Activated CD4-positive, alpha-beta T cell treated with anti-CD3 and anti-CD28 coated beads for 1 hour (primary cell): ENCODE results near the gene THAP11.

Source experiments
- DNase-seq: peaks from one replicate; pipeline ENCODE4 v3.0.0-alpha.2; 2020

Gene THAP11

DNA sequence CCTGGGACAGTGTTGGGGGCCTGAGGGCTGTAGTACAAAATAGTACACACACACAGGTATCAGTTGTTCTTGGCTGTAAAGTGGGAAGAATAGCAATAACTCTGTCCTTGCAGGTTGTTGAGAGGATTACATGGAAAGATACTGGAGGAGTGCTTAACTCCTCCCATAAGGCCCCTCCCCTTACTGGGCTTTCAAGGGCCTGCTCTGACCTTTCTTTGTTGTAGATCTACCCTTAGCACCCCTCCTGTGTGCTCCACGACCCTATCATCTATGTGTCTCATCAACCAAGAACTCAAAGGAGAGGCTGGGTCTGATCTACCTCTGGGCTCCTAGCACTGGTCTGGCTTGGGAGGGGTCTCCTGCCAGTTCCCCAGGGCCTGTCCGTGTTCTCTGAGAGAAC is 22.5 kb downstream of the THAP11 start:
- no peak for DNase-seq

DNA sequence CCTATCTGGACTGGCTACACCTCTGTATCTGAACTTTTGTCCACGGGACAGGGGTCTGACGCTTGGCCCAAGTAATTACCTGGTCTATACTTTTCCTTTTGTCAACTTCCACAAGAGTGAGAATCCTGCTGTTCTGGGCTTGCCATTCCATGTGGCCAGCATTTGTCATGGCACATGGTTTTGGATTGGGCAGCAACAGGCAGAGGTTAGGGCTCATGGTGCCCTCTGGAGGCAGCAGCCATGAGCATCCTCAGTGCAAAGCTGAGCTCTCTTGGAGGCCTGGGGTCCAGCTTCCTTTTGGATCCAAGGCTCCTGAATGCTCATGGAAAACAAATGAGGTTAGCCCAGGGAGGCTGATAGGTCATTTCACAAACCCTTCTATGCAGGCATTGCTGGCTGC is 23.2 kb downstream of the THAP11 start:
- no peak for DNase-seq

DNA sequence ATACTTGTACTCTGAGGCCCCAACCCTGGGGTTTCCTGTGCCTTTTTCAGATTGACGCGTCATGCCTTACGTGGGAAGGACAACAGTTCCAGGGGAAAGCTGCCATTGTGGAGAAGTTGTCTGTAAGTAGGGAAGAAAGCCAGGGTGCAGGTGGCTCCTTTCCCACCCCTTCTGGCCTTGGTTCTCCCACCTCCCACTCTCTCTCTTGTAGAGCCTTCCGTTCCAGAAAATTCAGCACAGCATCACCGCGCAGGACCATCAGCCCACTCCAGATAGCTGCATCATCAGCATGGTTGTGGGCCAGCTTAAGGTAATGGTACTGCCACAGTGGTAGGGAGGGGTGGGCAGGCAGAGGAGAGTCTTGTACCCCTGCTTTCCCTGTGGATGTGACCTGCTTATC is 26.2 kb downstream of the THAP11 start:
- no peak for DNase-seq

DNA sequence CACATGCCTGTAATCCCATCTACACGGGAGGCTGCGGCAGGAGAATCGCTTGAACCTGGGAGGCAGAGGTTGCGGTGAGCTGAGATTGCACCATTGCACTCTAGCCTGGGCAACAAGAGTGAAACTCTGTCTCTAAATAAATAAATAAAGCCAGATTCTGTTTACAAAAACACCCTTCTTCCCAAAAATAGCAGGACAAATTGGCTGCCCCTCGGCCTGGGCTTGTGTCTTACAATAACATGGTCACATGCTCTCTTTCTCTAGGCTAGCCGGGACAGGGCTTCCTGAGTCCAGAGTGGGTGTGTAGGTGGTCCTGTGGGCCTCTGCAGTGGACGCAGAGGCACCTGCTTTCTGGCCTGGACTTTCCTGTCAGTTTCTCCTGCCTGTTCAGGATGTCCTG is 27.5 kb downstream of the THAP11 start:
- DNase-seq: no peak

DNA sequence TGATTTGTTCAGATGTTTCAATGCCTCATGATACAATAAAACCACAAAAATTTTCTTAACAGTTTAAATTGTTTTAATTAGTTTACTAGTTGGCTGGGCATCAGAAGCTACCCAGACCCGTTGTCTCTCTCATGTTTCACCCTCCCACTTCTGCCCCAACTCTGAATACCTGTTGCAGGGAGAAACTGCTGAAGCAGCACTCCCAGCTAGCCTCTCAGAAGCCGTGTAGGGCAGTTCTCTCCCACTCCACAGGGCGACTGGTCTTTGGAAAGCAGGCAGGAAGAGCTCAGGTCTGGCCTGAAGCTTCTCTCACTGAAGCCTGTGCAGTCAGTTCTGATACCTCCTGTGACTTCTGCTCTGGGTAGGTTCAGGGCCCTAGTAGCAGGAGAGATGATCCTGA is 29.1 kb downstream of the THAP11 start:
- no peak for DNase-seq

DNA sequence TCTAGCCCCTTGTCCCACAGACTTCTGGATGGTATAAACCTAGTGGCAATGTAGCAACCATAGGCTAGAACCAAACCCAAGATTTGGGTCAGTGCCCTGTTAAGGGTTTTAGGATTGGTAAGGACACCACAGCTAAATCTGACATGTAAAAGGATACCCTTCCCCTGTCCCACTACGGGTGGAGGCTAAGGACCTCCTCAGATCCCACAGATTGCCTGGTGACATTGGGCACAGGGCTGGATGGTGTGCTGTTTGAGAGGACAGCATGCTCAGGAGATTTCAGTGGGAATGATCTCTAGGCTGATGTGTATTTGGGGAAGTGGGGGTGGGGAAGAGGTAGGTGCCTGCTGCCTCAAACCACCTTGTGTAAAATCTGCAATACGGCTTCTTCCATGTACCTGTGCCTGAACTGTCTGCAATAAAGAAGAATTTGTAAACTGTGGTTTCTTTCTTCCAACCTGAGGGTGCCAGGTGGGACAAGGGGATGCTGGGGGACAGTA is 30.1 kb downstream of the THAP11 start:
- no peak for DNase-seq

DNA sequence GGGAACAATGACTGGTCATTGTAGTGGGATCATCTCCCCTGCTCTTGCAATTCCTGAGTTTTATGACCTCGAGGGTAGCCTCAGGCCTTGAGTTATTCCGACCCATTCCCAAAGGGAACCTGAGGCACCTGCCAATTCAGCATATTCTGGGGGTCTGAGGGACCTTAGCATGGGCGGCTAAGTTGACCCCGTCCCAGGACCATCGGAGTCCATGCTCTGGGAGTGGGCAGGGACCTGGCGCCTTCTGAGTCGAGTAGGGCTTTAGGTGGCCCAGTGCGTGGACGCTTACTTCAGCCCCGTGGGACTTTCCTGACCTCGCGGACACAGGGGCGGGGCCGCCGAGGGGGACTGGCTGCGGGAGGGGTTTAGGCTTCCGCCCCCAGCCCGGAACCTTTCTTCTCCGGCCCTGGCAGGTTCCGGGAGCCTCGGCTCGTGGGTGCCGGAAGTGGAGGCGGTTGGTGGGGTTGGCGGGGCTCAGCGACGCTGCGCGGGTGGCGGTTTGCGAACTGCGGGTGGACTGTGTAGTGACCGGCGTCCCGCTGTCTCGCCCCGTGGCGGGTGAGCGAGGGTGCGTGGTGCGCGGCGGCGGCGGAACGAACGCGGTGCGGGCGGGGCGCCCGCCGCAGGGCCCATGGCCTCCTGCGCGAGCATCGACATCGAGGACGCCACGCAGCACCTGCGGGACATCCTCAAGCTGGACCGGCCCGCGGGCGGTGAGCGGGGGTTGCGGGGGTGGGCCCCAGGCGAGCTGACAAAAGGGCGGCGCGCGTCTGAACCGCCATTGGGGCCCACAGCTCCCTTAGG is 30.7 kb downstream of the THAP11 start, which contains the start of gene EDC4:
Gene EDC4, plus strand, starts transcription at position 422 of the 804 bp plus-strand sequence. Its CDS starts 210 bp downstream, at position 632.
- DNase-seq: peak; percentile 83

DNA sequence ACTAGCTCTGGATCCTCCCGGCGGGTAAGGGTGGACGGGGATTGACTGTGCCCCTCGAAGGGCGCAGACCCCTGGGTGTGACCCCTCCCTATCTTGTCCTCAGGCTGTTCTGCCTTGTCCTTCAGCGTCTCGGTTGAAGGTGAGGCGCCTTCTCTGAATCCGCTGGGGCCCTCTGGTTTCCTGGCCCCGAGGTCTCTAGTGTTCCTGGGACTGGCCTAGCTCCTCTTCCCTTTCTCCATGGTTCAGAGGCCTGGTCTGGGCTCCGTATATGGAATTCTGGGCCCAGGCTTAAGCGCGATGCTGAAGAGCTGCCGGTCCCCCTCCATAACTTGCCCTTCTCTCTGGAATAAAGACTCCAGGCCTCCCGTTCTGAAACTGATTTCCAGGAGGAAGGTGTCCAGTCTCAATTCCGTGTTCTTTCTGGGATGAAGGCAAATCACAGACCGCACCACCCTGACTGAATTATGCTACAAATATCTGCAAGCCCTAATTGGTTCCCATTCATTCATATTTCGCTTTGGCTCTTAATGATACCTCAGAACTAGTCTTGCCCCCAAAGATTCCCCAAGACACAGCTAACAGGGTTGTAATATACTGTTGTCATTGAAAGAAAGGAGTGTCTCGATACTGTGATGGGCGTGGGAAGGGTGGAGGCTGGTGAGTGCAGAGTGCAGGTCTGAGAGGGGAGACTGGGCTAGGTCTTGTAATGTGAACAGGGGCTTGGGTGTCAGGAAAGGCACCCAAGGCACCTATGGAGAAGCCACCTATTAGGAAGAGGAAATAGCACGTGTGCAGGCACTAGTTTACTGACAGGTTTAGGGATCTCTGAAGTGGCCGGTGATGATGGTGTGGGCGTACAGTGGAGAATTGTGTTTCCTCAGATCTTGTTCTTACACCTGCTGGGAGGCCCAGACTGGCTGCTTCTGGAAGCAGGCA is 31.6 kb downstream of the THAP11 start:
- no peak for DNase-seq

DNA sequence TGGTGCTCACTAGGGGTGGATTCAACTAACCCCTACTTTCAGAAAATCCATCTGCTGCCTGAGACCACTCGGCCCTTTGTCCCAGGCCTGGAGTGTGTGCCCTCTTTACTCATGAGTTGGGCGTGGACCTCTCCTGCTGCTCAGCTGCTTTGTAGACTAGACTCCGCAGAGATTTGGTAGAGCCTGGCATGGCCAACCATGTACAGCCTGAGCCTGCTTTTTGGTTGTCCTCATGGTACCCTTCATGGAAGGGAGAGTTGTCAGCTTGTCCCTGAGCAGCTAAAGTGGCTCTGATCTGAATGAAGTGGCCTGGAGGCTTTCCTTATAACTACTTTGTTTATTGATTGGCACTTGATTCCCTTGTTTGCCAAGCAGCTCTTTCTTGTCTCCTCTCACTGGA is 32.3 kb downstream of the THAP11 start:
- DNase-seq: no peak

DNA sequence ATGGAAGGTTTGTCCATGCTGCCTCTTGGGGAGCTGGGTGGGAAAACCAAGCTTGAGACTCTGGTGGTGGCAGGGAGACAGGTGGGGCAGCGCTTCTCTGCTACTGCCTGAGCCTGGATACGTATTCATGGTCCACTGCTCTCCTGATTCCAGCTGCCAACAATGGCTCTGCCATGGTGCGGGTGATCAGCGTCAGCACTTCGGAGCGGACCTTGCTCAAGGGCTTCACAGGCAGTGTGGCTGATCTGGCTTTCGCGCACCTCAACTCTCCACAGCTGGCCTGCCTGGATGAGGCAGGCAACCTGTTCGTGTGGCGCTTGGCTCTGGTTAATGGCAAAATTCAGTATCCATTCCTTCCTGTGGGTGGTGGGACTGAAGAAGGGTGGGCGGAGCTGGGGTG is 34.9 kb downstream of the THAP11 start:
- no peak for DNase-seq

DNA sequence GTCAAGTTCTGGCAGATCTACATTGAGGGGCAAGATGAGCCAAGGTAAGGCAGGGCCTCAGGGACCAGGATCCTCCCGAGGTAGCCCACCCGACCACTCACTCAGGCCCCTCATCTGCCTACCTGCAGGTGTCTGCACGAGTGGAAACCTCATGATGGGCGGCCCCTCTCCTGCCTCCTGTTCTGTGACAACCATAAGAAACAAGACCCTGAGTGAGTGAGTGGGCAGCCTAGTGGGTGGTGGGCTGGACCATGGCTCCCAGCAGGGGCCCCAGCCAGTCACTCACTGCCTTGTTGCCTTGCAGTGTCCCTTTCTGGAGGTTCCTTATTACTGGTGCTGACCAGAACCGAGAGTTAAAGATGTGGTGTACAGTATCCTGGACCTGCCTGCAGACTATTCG is 36.1 kb downstream of the THAP11 start:
- no peak for DNase-seq

DNA sequence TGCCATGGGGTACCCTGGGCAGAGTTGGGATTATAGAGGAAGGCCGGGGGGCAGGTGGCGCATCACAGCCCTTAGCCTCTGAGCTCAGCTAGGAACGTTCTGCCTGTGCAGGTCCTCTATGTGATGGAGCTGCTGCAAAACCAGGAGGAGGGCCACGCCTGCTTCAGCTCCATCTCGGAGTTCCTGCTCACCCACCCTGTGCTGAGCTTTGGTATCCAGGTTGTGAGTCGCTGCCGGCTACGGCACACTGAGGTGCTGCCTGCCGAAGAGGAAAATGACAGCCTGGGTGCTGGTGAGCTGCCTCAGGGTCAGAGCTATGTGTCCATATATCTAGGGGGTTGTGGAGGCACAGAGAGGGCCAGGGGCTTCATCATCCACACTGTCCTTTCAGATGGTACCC is 36.7 kb downstream of the THAP11 start:
- no peak for DNase-seq

DNA sequence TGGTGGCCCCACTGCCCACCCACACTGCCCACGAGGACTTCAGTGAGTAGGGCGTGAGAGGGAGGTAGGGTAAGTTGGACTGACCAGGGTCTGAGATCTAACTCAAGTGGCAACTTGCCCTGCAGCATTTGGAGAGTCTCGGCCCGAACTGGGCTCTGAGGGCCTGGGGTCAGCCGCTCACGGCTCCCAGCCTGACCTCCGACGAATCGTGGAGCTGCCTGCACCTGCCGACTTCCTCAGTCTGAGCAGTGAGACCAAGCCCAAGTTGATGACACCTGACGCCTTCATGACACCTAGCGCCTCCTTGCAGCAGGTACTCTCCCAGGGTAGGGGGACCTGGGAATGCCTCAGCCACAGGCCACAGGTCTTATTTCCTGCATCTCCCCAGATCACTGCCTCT is 37.3 kb downstream of the THAP11 start:
- DNase-seq: no peak

DNA sequence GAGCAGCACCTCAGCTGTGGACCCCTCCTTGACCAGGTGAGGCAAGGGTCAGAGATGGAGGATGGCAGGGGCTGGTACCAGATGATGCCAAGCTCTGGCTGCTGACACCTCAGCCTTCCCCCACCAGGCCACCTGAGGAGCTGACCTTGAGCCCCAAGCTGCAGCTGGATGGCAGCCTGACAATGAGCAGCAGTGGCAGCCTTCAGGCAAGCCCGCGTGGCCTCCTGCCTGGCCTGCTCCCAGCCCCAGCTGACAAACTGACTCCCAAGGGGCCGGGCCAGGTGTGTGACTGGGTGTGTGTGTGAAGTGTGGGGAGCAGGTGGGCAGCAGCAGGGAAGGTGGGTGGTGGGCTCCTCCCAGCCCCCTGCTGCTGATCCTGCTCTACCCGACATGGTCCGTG is 37.8 kb downstream of the THAP11 start:
- no peak for DNase-seq

DNA sequence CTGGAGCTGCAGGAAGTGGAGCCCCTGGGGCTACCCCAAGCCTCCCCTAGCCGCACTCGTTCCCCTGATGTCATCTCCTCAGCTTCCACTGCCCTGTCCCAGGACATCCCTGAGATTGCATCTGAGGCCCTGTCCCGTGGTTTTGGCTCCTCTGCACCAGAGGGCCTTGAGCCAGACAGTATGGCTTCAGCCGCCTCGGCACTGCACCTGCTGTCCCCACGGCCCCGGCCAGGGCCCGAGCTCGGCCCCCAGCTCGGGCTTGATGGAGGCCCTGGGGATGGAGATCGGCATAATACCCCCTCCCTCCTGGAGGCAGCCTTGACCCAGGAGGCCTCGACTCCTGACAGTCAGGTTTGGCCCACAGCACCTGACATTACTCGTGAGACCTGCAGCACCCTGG is 38.5 kb downstream of the THAP11 start:
- DNase-seq: no peak

DNA sequence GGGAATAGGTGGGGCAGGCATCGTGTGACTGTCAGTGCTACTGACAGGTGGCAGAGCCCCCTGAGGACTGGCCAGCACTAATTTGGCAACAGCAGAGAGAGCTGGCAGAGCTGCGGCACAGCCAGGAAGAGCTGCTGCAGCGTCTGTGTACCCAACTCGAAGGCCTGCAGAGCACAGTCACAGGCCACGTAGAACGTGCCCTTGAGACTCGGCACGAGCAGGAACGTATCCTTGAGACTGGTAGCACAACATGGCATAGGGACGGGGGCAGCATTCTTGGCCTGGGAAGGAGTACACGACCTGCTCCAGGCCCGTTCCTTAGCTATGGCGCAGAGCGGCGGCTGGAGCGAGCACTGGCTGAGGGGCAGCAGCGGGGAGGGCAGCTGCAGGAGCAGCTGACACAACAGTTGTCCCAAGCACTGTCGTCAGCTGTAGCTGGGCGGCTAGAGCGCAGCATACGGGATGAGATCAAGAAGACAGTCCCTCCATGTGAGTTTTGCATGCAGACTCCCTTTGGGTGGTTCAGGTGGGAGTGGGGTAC is 39.6 kb downstream of the THAP11 start:
- no peak for DNase-seq

DNA sequence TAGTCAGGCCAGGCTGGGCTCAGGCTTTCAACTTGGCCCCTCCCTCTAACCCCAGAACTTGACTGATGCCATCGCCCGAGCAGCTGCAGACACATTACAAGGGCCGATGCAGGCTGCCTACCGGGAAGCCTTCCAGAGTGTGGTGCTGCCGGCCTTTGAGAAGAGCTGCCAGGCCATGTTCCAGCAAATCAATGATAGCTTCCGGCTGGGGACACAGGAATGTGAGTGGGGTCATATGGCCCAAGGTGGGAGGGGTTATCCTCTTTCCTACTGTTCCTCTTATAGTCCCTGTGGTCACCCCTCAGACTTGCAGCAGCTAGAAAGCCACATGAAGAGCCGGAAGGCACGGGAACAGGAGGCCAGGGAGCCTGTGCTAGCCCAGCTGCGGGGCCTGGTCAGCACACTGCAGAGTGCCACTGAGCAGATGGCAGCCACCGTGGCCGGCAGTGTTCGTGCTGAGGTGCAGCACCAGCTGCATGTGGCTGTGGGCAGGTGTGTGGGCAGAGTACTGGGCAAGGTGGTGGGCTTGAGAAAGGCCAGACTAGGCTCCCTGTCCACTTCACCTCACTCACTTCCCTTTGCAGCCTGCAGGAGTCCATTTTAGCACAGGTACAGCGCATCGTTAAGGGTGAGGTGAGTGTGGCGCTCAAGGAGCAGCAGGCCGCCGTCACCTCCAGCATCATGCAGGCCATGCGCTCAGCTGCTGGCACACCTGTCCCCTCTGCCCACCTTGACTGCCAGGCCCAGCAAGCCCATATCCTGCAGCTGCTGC is 40.4 kb downstream of the THAP11 start:
- DNase-seq: no peak

DNA sequence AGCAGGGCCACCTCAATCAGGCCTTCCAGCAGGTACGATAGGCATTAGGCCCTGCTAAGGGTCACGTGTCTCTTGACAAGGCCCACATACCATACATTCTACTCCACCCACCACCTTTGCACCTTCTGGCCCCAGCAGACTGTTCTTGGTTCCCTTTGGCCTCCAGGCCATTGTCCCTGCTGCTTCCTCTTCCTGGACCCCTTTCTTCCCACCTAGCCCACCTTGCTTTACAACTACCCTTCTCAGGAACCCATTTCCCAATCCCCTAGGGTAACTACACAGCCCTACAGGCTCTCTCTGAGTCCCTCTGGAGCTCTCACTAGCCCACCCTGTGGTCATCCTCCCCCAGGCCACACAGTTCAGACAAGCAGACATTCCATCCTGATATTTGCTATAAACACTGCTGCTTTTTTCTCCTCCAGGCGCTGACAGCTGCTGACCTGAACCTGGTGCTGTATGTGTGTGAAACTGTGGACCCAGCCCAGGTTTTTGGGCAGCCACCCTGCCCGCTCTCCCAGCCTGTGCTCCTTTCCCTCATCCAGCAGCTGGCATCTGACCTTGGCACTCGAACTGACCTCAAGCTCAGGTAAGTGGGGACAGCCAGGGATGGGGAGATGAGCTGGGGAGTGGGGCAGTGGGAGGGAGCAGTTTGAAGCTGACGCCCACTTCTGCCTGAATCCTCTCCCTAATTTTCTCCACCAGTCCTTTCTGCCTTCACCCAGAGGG is 41.2 kb downstream of the THAP11 start:
- DNase-seq: no peak

DNA sequence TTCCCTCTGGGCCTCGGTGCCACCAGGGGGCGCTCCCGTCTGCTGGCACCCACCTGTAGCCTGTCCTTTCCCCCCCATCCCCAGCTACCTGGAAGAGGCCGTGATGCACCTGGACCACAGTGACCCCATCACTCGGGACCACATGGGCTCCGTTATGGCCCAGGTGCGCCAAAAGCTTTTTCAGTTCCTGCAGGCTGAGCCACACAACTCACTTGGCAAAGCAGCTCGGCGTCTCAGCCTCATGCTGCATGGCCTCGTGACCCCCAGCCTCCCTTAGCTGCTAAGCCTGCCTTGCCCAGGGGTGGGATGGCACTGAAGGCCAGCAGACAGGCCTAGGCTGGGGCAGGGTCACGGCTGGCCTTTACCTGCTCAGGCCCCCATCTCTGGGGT is 41.7 kb downstream of the THAP11 start:
- DNase-seq: peak; percentile 62

DNA sequence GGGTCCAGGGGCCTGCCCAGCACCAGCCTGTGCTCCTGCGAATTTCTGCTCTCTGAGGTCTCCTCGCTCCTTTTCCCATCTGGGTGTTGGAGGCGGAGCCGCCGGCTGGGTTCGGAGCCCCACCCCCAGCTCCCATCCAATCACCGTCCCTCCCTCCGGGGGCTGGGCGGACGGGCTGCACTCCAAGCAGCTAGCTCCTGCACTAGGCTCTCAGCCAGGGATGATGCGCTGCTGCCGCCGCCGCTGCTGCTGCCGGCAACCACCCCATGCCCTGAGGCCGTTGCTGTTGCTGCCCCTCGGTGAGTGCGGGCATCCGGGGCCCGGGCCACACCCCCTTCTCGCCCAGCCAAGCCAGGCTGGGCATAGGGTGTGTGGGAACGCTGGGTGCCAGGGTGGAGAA is 42.6 kb downstream of the THAP11 start, which contains the start of gene NRN1L:
Gene NRN1L, plus strand, starts transcription at position 202 of the 400 bp plus-strand sequence. Its CDS starts 19 bp downstream, at position 221.
- no peak for DNase-seq

DNA sequence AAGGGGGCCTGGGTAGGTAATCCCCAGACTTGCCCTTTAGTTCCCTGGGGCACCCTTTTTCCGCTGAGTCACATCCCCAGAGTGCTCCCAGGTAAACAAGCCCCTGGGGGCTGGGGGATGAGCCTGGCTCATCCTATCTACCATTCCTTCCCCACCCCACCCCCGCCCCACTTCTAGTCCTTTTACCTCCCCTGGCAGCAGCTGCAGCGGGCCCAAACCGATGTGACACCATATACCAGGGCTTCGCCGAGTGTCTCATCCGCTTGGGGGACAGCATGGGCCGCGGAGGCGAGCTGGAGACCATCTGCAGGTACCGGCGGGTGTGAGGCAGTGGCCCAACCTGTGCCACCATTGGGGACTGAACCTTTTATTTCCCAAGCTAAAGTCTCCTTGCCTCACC is 43.4 kb downstream of the THAP11 start:
- no peak for DNase-seq

DNA sequence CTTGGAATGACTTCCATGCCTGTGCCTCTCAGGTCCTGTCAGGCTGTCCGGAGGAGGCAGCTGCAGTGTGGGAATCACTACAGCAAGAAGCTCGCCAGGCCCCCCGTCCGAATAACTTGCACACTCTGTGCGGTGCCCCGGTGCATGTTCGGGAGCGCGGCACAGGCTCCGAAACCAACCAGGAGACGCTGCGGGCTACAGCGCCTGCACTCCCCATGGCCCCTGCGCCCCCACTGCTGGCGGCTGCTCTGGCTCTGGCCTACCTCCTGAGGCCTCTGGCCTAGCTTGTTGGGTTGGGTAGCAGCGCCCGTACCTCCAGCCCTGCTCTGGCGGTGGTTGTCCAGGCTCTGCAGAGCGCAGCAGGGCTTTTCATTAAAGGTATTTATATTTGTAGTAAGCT is 43.9 kb downstream of the THAP11 start:
- DNase-seq: no peak
